ENCODE measurements around the gene ANK3. TPM values are rescaled to one million over a fixed set of nuclear protein-coding genes. Genes with fewer than 3 reads are reported as not detected.

The ANK3 gene
- total RNA-seq, 2 donors from 2014 or later, result 46.0 to 47.8 TPM

DNA sequence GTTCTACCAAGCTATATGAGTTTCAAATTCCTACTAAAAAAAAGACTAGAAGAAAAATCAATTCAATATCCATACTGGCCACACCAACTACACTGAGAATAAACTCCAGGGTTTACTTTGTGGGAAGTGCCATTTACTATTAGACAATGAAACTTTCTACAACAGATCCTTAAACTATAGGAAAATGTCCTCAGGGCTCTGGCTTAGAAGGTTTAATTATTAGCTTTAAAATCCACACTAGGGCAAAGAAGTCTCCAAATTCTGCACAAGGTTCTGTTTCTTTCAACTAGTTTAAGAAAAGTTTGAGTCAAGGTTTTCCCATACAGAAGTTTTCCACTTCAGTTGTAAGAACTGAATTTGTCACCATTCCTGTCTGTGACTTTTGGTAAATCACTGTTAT is 251.6 kb downstream of the ANK3 start:
- Histone ChIP-seq H3K27ac (no peak overlapping the region), H3K36me3 (no peaks in the 10 kb centered on the region), H3K4me1 (replicated peaks) (no peaks in the 10 kb centered on the region), H3K4me3 (no peak overlapping the region), H3K27me3 (replicated peaks; ENCODE audit: insufficient read depth) (no peaks in the 10 kb centered on the region), H3K9me3 (no peaks in the 10 kb centered on the region)
- no peak for DNase-seq (ENCODE audit: low spot score)
- intact Hi-C loops (cut with DNase I), result no loop called here
- TF ChIP-seq, protein P1, sequence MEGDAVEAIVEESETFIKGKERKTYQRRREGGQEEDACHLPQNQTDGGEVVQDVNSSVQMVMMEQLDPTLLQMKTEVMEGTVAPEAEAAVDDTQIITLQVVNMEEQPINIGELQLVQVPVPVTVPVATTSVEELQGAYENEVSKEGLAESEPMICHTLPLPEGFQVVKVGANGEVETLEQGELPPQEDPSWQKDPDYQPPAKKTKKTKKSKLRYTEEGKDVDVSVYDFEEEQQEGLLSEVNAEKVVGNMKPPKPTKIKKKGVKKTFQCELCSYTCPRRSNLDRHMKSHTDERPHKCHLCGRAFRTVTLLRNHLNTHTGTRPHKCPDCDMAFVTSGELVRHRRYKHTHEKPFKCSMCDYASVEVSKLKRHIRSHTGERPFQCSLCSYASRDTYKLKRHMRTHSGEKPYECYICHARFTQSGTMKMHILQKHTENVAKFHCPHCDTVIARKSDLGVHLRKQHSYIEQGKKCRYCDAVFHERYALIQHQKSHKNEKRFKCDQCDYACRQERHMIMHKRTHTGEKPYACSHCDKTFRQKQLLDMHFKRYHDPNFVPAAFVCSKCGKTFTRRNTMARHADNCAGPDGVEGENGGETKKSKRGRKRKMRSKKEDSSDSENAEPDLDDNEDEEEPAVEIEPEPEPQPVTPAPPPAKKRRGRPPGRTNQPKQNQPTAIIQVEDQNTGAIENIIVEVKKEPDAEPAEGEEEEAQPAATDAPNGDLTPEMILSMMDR (IDR thresholded peaks at IDR 0.05), result no peak
- no peak for TF ChIP-seq POLR2AphosphoS5 (IDR thresholded peaks at IDR 0.05)
- TF ChIP-seq POLR2A (IDR thresholded peaks at IDR 0.05), result no peak

DNA sequence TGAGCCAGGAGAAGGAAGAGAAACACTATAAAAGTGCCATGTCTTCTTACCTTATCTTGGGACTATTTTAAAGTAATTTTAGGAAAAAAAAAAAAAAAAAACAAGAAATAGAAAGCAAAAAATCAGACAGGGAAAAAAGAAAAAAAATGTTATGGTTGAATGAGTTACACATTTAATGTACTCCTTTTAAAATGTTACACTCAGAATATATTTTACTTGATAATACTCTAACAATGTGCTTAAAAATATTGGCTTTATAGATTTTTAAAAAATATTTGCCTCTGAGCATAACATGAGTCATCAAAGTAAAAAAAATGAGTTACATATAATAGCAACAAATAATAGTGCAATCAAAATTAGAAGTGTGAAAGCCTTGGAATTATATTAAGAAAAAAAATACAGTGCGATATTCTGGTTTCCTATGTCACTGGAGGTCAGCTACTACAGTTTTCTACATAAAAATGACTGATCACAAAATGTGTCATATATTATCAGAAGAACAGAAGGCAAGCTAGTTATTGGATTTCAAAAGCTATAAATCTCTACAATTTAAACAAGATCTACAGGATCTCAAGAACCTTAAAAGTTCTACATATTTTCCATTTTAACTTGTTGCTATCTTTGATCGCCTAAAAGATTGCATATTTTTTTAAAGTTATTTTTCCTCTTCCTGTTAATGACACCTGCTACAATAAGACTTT is 252.2 kb downstream of the ANK3 start:
- Histone ChIP-seq H3K36me3 (no peaks in the 10 kb centered on the region), H3K27me3 (replicated peaks; ENCODE audit: insufficient read depth) (no peaks in the 10 kb centered on the region), H3K27ac (no peak overlapping the region), H3K4me3 (no peak overlapping the region), H3K9me3 (no peaks in the 10 kb centered on the region), H3K4me1 (replicated peaks) (no peaks in the 10 kb centered on the region)
- TF ChIP-seq, protein P1 (IDR thresholded peaks at IDR 0.05), result no peak
- TF ChIP-seq POLR2A (IDR thresholded peaks at IDR 0.05) (no peak), POLR2AphosphoS5 (IDR thresholded peaks at IDR 0.05) (no peak)
- intact Hi-C loops (cut with DNase I), result no loop called here
- DNase-seq (ENCODE audit: low spot score), result no peak
- 80% methylated on average over 2 of the region's 2 CpGs for WGBS

DNA sequence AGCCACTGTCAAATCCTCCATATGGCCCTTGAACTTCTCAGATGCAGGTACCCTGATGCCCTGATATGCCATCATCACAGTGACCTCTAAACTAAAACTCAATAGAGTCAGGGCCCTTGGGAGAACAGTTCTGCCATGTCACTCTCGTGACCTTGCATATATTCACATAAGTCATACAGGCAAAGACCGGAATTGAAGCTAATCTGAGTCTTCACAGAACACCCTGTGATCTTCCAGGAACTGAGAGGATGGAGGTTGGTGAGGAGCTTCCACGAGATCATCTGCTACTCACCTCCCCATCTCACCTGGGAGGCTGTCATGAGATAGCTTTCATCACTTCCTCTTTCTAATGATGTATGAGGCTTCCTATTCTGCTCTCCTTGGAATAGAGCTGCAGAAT is 254.7 kb downstream of the ANK3 start:
- intact Hi-C loops (cut with DNase I), result no loop called here
- WGBS, result 96% methylated on average over 3 of the region's 3 CpGs
- Histone ChIP-seq H3K9me3 (no peaks in the 10 kb centered on the region), H3K4me1 (replicated peaks) (no peaks in the 10 kb centered on the region), H3K27me3 (replicated peaks; ENCODE audit: insufficient read depth) (no peaks in the 10 kb centered on the region), H3K36me3 (no peaks in the 10 kb centered on the region), H3K4me3 (no peak overlapping the region), H3K27ac (no peak overlapping the region)
- TF ChIP-seq POLR2AphosphoS5 (IDR thresholded peaks at IDR 0.05), result no peak
- TF ChIP-seq POLR2A (IDR thresholded peaks at IDR 0.05), result no peak
- TF ChIP-seq, protein P1 (IDR thresholded peaks at IDR 0.05), result no peak
- DNase-seq (ENCODE audit: low spot score), result no peak

DNA sequence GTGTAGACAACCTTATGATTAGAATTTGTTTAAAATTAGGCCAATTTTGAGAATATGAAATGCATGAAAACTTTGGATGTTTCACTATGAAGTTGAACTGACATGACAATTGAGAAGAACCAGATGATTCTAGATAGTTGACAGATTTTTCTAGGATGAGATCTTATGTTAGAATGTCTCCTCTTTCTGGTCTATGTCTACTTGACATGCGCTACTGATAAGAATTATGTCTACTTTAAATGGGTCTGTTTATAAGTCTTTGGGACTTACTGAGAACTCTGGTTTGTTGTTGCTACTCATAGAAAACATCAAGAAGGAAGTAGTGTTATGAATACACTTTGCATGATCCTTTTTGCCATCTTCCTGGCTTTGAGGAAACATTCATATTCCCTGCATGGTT is 255.1 kb downstream of the ANK3 start:
- TF ChIP-seq POLR2A (IDR thresholded peaks at IDR 0.05) (no peak), POLR2AphosphoS5 (IDR thresholded peaks at IDR 0.05) (no peak)
- TF ChIP-seq, protein P1 (IDR thresholded peaks at IDR 0.05), result no peak
- WGBS, result 100% methylated on average over 1 of the region's 1 CpG

DNA sequence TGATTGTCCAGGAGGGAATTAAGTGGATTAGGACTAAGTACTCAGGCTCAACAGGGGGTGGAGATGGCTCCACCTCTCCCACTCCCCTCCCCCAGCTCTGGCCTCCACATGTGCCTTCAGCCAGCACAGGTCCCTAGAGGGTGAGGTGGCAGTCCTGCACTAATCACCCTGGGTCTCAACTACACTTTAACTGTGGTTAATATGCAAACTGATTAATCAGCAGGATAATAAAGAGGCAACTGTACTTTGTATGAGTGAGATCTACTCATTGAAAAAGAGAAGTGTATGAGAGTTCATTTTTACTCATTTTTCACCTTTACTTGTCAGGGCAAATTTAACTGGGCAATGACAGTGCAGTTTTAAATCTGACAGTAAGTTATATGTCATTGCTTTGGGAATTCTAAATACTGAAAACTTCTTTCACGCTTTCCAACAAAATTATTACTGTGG is 259.5 kb downstream of the ANK3 start:
- intact Hi-C loops (cut with DNase I), result no loop called here
- no peak for DNase-seq (ENCODE audit: low spot score)
- Histone ChIP-seq H3K27me3 (replicated peaks; ENCODE audit: insufficient read depth) (no peaks in the 10 kb centered on the region), H3K9me3 (no peaks in the 10 kb centered on the region), H3K27ac (no peak overlapping the region), H3K36me3 (no peaks in the 10 kb centered on the region), H3K4me1 (replicated peaks) (no peaks in the 10 kb centered on the region), H3K4me3 (no peak overlapping the region)
- WGBS, result 85% methylated on average over 1 of the region's 1 CpG
- no peak for TF ChIP-seq POLR2AphosphoS5 (IDR thresholded peaks at IDR 0.05)
- TF ChIP-seq POLR2A (IDR thresholded peaks at IDR 0.05), result no peak
- TF ChIP-seq, protein P1 (IDR thresholded peaks at IDR 0.05), result no peak

More for the DNA sequence above, 255.1 kb downstream of the ANK3 start:
- Histone ChIP-seq H3K27me3 (replicated peaks; ENCODE audit: insufficient read depth) (no peaks in the 10 kb centered on the region), H3K4me3 (no peak overlapping the region), H3K4me1 (replicated peaks) (no peaks in the 10 kb centered on the region), H3K27ac (no peak overlapping the region), H3K9me3 (no peaks in the 10 kb centered on the region), H3K36me3 (no peaks in the 10 kb centered on the region)
- no peak for DNase-seq (ENCODE audit: low spot score)
- intact Hi-C loops (cut with DNase I), result no loop called here
